GM12878 (cell line): Measurements from ENCODE around the gene RNU11.

Experiments
- HDAC6 ChIP-seq: fragments of 200-600 bp; sonication (generic); IDR thresholded peaks from one replicate; pipeline ENCODE4 v1.8.0; 2017; ENCODE audit warnings: antibody characterized with exemption; ENCODE audit not compliant: unreplicated experiment
- SMC3 ChIP-seq: IDR thresholded peaks from 2 replicates; pipeline ENCODE4 v1.6.1; 2011; ENCODE audit warnings: low read length, improper control_type of control experiment, borderline replicate concordance
- ZSCAN29 ChIP-seq: fragments of 450-650 bp; IDR thresholded peaks from 2 replicates; pipeline ENCODE4 v1.6.1; 2017; ENCODE audit warnings: mild to moderate bottlenecking, moderate library complexity
- TF ChIP-seq, protein P1 (sequence below), 3 experiments: IDR thresholded peaks in 2 of 3; conservative IDR thresholded peaks in 1 of 3; 2 replicates each; pipeline ENCODE4 v1.5.1; 2011; ENCODE audit warnings: low read depth in 3 of 3, low read length in 3 of 3, mild to moderate bottlenecking in 3 of 3, control low read depth in 2 of 3, moderate library complexity in 2 of 3, inconsistent platforms in 1 of 3, mixed read lengths in 1 of 3; ENCODE audit not compliant: control insufficient read depth in 2 of 3, insufficient read depth in 1 of 3; ENCODE audit errors: extremely low read depth in 1 of 3

DNA sequence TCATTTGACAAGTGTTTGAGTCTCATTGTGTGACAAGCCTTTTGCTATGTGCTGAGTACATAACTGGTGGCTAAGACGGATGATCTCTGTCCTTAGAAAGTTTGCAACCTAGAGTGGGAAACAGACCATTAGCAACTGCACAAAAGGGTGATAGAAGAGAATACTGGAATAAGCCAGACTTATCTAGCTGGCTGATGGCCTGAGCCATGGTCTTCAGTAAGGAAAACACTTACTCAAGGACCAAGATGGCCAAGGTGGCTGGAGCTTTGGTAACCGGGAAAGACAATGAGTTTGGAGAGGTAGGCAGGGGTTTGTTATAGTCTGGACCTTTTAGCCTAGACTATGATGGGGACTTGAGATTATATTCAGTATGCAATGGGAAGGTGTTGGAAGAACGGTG, 3.9 kb upstream of the RNU11 start:
- TF ChIP-seq, protein P1, sequence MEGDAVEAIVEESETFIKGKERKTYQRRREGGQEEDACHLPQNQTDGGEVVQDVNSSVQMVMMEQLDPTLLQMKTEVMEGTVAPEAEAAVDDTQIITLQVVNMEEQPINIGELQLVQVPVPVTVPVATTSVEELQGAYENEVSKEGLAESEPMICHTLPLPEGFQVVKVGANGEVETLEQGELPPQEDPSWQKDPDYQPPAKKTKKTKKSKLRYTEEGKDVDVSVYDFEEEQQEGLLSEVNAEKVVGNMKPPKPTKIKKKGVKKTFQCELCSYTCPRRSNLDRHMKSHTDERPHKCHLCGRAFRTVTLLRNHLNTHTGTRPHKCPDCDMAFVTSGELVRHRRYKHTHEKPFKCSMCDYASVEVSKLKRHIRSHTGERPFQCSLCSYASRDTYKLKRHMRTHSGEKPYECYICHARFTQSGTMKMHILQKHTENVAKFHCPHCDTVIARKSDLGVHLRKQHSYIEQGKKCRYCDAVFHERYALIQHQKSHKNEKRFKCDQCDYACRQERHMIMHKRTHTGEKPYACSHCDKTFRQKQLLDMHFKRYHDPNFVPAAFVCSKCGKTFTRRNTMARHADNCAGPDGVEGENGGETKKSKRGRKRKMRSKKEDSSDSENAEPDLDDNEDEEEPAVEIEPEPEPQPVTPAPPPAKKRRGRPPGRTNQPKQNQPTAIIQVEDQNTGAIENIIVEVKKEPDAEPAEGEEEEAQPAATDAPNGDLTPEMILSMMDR (IDR thresholded peaks at IDR 0.05 in 2 of 3, conservative IDR thresholded peaks at IDR 0.05 in 1 of 3; ENCODE audit: control insufficient read depth in 2 of 3, extremely low read depth in 1 of 3, insufficient read depth in 1 of 3, low read depth in 3 of 3, low read length in 3 of 3): no peak
- TF ChIP-seq ZSCAN29 (no peak), HDAC6 (no peak), SMC3 (no peak)
